Stimulated activated CD4-positive, alpha-beta T cell treated with anti-CD3 and anti-CD28 coated beads, Interleukin-2, amount 100 ng/mL, for 48 hours (primary cell): ENCODE data around the gene CRIP1.

Experiments used
- DNase-seq, 2 donors: peaks; one replicate each; pipeline ENCODE4 v3.0.0-alpha.2; 2020

CRIP1 gene

DNA sequence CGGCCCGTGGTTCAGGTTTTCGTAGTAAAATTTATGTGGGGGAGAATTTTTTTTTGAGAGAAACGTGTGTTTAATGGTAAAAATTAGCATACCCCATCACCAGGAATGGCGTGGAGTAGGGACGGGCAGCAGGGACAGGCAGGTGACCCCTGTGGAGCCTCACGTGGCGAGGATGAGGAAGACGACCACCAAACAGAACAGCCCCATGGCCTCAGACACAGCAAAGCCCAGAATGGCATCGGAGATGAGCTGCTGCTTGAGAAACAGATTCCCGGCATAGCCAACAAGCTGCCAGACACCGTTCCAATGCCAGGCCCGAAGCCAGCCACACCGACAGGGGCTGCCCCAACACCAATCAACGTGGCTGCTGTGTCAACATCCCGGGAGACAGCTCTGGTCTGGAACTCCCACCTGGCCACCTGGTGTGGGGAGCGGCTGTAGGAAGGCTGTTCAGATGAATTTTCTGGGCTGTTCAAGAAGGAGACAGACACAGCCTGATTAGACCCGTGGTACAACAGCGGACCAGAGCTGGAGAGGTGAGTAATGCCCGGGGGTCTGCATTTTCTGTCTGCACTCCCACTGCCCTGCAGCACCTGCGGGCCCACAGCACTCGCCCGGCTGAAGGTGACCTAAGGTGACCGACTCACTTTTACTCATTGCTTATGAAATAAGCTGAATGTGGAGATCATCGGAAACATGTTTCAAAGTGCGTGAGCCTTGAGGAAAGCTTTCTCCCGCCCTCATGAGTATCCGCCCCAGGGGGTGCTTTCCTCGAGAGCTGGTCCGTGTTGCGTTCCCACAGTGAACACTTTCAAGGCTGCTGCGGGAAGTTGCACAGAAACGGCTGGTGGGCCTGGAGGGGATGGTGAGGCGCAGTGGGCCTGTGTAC, 50.2 kb downstream of the CRIP1 start:
- no peak for DNase-seq

DNA sequence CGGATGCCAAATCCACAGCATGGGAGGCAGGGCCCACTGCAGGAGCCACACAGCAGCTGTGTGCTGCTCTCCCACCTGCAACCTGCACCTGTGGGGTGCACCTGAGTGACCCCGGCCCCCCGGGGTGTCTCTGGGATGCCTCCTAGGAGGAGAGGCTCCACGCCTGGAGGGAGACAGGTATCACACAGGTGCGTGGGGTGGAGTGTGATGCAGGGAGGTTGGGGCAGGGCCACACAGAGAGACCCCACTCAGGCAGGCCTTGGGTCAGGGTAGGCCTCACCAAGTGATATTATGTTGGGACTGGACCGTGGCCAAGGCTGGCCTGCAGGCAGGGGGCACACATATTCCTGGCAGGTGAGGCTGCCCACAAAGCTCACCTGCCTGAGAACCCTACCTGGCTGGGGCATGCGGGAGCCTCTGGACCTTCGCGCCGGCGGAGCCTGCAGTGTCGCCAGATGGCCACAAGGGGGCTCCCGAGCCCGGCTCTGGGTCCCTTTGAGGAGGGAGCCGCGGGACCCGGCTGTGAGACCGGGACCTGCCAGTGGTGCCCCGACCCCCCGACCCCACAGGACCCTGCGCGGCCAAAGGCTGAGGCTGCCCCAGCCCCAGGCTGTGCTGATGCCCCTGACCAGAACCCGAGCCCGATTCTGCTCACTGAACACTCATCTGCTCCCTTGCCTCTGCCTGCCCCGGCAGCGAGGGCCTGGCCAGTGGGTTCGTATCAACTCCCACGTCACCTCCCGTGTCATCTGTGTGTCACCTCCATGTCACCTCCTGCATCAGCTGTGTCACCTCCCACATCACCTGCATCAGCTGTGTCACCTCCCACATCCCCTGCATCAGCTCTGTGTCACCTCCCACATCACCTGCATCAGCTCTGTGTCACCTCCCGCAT, 51.1 kb downstream of the CRIP1 start:
- DNase-seq = peak; percentile 75 to 81
